Fibroblast of the aortic adventitia (primary cell): ENCODE results near the gene RRBP1. TPM values are rescaled to one million over a fixed set of nuclear protein-coding genes. Genes with fewer than 3 reads are reported as not detected.
A peak's percentile ranks its signal among the peaks of the same experiment; 100 is the strongest.

Experiments used
- DNase-seq: peaks from one replicate; pipeline ENCODE4 v3.0.0-alpha.2; 2010; ENCODE audit warnings: low read depth
- H3K4me3 ChIP-seq: 2 replicates; pipeline ENCODE4 v1.5.1; 2011; ENCODE audit warnings: low read depth, mild to moderate bottlenecking, control low read depth, low read length, moderate library complexity
- CTCF ChIP-seq: IDR thresholded peaks from 2 replicates; pipeline ENCODE4 v1.5.1; 2011; ENCODE audit warnings: mild to moderate bottlenecking, low read length, control low read depth, inconsistent platforms; ENCODE audit not compliant: insufficient read depth
- total RNA-seq: library from RNA; depleted of rRNA; stranded (reverse); fragments of >200 nt; gene quantifications from 2 replicates; pipeline ENCODE4 v1.2.3, GENCODE V29; 2012; ENCODE audit warnings: low replicate concordance

The RRBP1 gene
- total RNA-seq, 1 donor: 95.5 TPM

- TF ChIP-seq CTCF: no peak
- no peak overlapping the region for H3K4me3 ChIP-seq
- DNase-seq: no peak
Observed at GRCh38 chr20:17593902-17594301, 88.1 kb downstream of the RRBP1 start.

- TF ChIP-seq CTCF: no peak
- DNase-seq: peak; percentile 37
- no peak overlapping the region for H3K4me3 ChIP-seq
Observed at GRCh38 chr20:17590245-17590644, 91.8 kb downstream of the RRBP1 start.

- no peak for TF ChIP-seq CTCF
- DNase-seq: peak; percentile 38
- H3K4me3 ChIP-seq: no peak overlapping the region
Observed at GRCh38 chr20:17589161-17589834, 92.7 kb downstream of the RRBP1 start.

GRCh38 chr20:17587824-17588223, 94.2 kb downstream of the RRBP1 start:
- no peak overlapping the region for H3K4me3 ChIP-seq
- no peak for DNase-seq
- TF ChIP-seq CTCF: no peak

- no peak overlapping the region for H3K4me3 ChIP-seq
- no peak for TF ChIP-seq CTCF
- no peak for DNase-seq
Observed at GRCh38 chr20:17587148-17587547, 94.9 kb downstream of the RRBP1 start.

GRCh38 chr20:17586250-17586649, 95.8 kb downstream of the RRBP1 start:
- no peak for TF ChIP-seq CTCF
- DNase-seq: no peak
- no peak overlapping the region for H3K4me3 ChIP-seq

- TF ChIP-seq CTCF: no peak
- no peak for DNase-seq
- H3K4me3 ChIP-seq: no peak overlapping the region
Observed at GRCh38 chr20:17584689-17585088, 97.4 kb downstream of the RRBP1 start.
